SJCRH30 (cell line): ENCODE measurements around the gene TASP1. TPM values are rescaled to one million over a fixed set of nuclear protein-coding genes. Genes with fewer than 3 reads are reported as not detected.
"Not testable (repeated sequence)": the region's sequence is repeated elsewhere in the genome, so short reads cannot be mapped to it uniquely, and the experiment has no call there.

Experiments
- DNase-seq, 2 experiments: peaks; one replicate each; pipeline ENCODE4 v3.0.0-alpha.2; 2015 to 2020
- H3K27ac ChIP-seq: fragments of 250-450 bp; sonication (Bioruptor Pico); 2 replicates; pipeline ENCODE4 v1.5.1; 2020; ENCODE audit warnings: mild to moderate bottlenecking, moderate library complexity
- H3K27me3 ChIP-seq: fragments of 250-450 bp; sonication (Bioruptor Pico); 2 replicates; pipeline ENCODE4 v1.5.1; 2020; ENCODE audit warnings: mild to moderate bottlenecking, moderate library complexity
- H3K36me3 ChIP-seq: fragments of 250-450 bp; sonication (Bioruptor Pico); 2 replicates; pipeline ENCODE4 v1.5.1; 2020; ENCODE audit warnings: mild to moderate bottlenecking, moderate library complexity
- H3K4me1 ChIP-seq: fragments of 250-450 bp; sonication (Bioruptor Pico); 2 replicates; pipeline ENCODE4 v1.5.1; 2020; ENCODE audit warnings: mild to moderate bottlenecking, moderate library complexity
- H3K4me3 ChIP-seq: fragments of 250-450 bp; sonication (Bioruptor Pico); 2 replicates; pipeline ENCODE4 v1.5.1; 2020; ENCODE audit warnings: mild to moderate bottlenecking, moderate library complexity
- H3K9me3 ChIP-seq: fragments of 250-450 bp; sonication (Bioruptor Pico); replicated peaks from 2 replicates; pipeline ENCODE4 v1.5.1; 2020; ENCODE audit warnings: mild to moderate bottlenecking, moderate library complexity
- total RNA-seq: library from RNA; depleted of rRNA; stranded (reverse); fragments of >200 nt; shearing (Covaris generic); gene quantifications from 2 replicates; pipeline ENCODE4 v1.2.3, GENCODE V29; 2014

TASP1 gene
- total RNA-seq, 1 experiment from 2014 or later = 7.1 TPM

- H3K9me3 ChIP-seq, DNase-seq, H3K4me1 ChIP-seq, H3K27ac ChIP-seq, H3K36me3 ChIP-seq, H3K27me3 ChIP-seq, H3K4me3 ChIP-seq: not testable (repeated sequence)
These were observed 258.1 kb downstream of the TASP1 start for GRCh38 chr20:13380497-13381229.

- no peak overlapping the region for H3K27ac ChIP-seq
- H3K9me3 ChIP-seq = no peaks in the 10 kb centered on the region
- H3K27me3 ChIP-seq = no peaks in the 10 kb centered on the region
- H3K4me3 ChIP-seq = no peak overlapping the region
- no peak for DNase-seq
- no peaks in the 10 kb centered on the region for H3K36me3 ChIP-seq
- no peaks in the 10 kb centered on the region for H3K4me1 ChIP-seq
These were observed 265.3 kb downstream of the TASP1 start for GRCh38 chr20:13373400-13373799.

- Histone ChIP-seq H3K36me3 (no peaks in the 10 kb centered on the region), H3K9me3 (no peaks in the 10 kb centered on the region), H3K27me3 (no peaks in the 10 kb centered on the region), H3K4me1 (no peaks in the 10 kb centered on the region), H3K27ac (no peak overlapping the region), H3K4me3 (no peak overlapping the region)
- no peak for DNase-seq
These were observed 274.2 kb downstream of the TASP1 start for GRCh38 chr20:13364278-13365170.

GRCh38 chr20:13363473-13363872 lies 275.3 kb downstream of the TASP1 start:
- H3K27me3 ChIP-seq = no peaks in the 10 kb centered on the region
- DNase-seq = no peak
- no peak overlapping the region for H3K4me3 ChIP-seq
- no peak overlapping the region for H3K27ac ChIP-seq
- no peaks in the 10 kb centered on the region for H3K36me3 ChIP-seq
- no peaks in the 10 kb centered on the region for H3K4me1 ChIP-seq
- H3K9me3 ChIP-seq = no peaks in the 10 kb centered on the region

- not testable (repeated sequence) for H3K4me3 ChIP-seq, H3K36me3 ChIP-seq, DNase-seq, H3K27me3 ChIP-seq, H3K4me1 ChIP-seq, H3K27ac ChIP-seq, H3K9me3 ChIP-seq
These were observed 276.6 kb downstream of the TASP1 start for GRCh38 chr20:13362165-13362564.

- H3K27ac ChIP-seq, DNase-seq, H3K9me3 ChIP-seq, H3K36me3 ChIP-seq, H3K4me3 ChIP-seq, H3K27me3 ChIP-seq: not testable (repeated sequence)
- H3K4me1 ChIP-seq = peaks cover 21% of the 10 kb centered on the region
These were observed 279.8 kb downstream of the TASP1 start for GRCh38 chr20:13358936-13359335.

- not testable (repeated sequence) for H3K27ac ChIP-seq, H3K9me3 ChIP-seq, H3K27me3 ChIP-seq, H3K4me3 ChIP-seq, DNase-seq, H3K36me3 ChIP-seq
- H3K4me1 ChIP-seq = peaks cover 21% of the 10 kb centered on the region
These were observed 280.9 kb downstream of the TASP1 start for GRCh38 chr20:13357782-13358181.

- no peak for DNase-seq
- H3K27me3 ChIP-seq = no peaks in the 10 kb centered on the region
- no peak overlapping the region for H3K4me3 ChIP-seq
- no peaks in the 10 kb centered on the region for H3K36me3 ChIP-seq
- H3K27ac ChIP-seq = peak overlapping the region; percentile 79
- 0 out of 2 replicates have a peak, but pooled peaks cover 4% of the 10 kb centered on the region for H3K9me3 ChIP-seq
- peaks cover 21% of the 10 kb centered on the region for H3K4me1 ChIP-seq
These were observed 282.1 kb downstream of the TASP1 start for GRCh38 chr20:13356591-13356990.

- Histone ChIP-seq H3K36me3 (no peaks in the 10 kb centered on the region), H3K9me3 (0 out of 2 replicates have a peak, but pooled peaks cover 4% of the 10 kb centered on the region), H3K4me1 (peaks cover 21% of the 10 kb centered on the region), H3K27ac (peak overlapping the region; percentile 79), H3K27me3 (no peaks in the 10 kb centered on the region), H3K4me3 (no peak overlapping the region)
- peak; percentile 31 to 82 for DNase-seq
These were observed 282.7 kb downstream of the TASP1 start for GRCh38 chr20:13355941-13356486.

GRCh38 chr20:13355411-13355810 lies 283.3 kb downstream of the TASP1 start:
- no peak overlapping the region for H3K4me3 ChIP-seq
- H3K9me3 ChIP-seq = 0 out of 2 replicates have a peak, but pooled peaks cover 4% of the 10 kb centered on the region
- peaks cover 21% of the 10 kb centered on the region for H3K4me1 ChIP-seq
- H3K27me3 ChIP-seq = no peaks in the 10 kb centered on the region
- peak overlapping the region; percentile 79 for H3K27ac ChIP-seq
- DNase-seq = no peak
- H3K36me3 ChIP-seq = no peaks in the 10 kb centered on the region

GRCh38 chr20:13353261-13353945 lies 285.3 kb downstream of the TASP1 start:
- DNase-seq = no peak
- H3K4me3 ChIP-seq = no peak overlapping the region
- no peaks in the 10 kb centered on the region for H3K36me3 ChIP-seq
- no peaks in the 10 kb centered on the region for H3K27me3 ChIP-seq
- no peak overlapping the region for H3K27ac ChIP-seq
- 0 out of 2 replicates have a peak, but pooled peaks cover 4% of the 10 kb centered on the region for H3K9me3 ChIP-seq
- H3K4me1 ChIP-seq = peaks cover 21% of the 10 kb centered on the region

GRCh38 chr20:13349235-13349604 lies 289.5 kb downstream of the TASP1 start:
- Histone ChIP-seq H3K9me3 (0 out of 2 replicates have a peak, but pooled peaks cover 4% of the 10 kb centered on the region), H3K27ac (no peak overlapping the region)

GRCh38 chr20:13348311-13349234 lies 290.2 kb downstream of the TASP1 start:
- no peak overlapping the region for H3K4me3 ChIP-seq
- no peak for DNase-seq

More at GRCh38 chr20:13349235-13349604, 289.5 kb downstream of the TASP1 start:
- no peak for DNase-seq
- Histone ChIP-seq H3K4me3 (no peak overlapping the region), H3K27me3 (no peaks in the 10 kb centered on the region), H3K4me1 (no peaks in the 10 kb centered on the region), H3K36me3 (no peaks in the 10 kb centered on the region)

GRCh38 chr20:13344671-13345070 lies 294.1 kb downstream of the TASP1 start:
- H3K4me3 ChIP-seq = no peak overlapping the region
- no peaks in the 10 kb centered on the region for H3K9me3 ChIP-seq
- no peaks in the 10 kb centered on the region for H3K36me3 ChIP-seq
- H3K27ac ChIP-seq = no peak overlapping the region
- H3K27me3 ChIP-seq = no peaks in the 10 kb centered on the region
- DNase-seq = no peak
- H3K4me1 ChIP-seq = no peaks in the 10 kb centered on the region

More at GRCh38 chr20:13348311-13349234, 290.2 kb downstream of the TASP1 start:
- Histone ChIP-seq H3K4me1 (no peaks in the 10 kb centered on the region), H3K9me3 (no peaks in the 10 kb centered on the region), H3K27ac (no peak overlapping the region), H3K36me3 (no peaks in the 10 kb centered on the region), H3K27me3 (no peaks in the 10 kb centered on the region)
